Glutamatergic neuron (in vitro differentiated cells): ENCODE measurements around the gene ITCH. TPM values are rescaled to one million over a fixed set of nuclear protein-coding genes. Genes with fewer than 3 reads are reported as not detected.

Experiments used
- DNase-seq: peaks from one replicate; pipeline ENCODE4 v3.0.0; 2022
- H3K27ac Mint-ChIP-seq: one replicate; pipeline ENCODE4 v1.8.0; 2020; ENCODE audit warnings: mild to moderate bottlenecking, mixed read lengths, inconsistent platforms; ENCODE audit not compliant: unreplicated experiment
- H3K27me3 Mint-ChIP-seq: one replicate; pipeline ENCODE4 v1.8.0; 2020; ENCODE audit warnings: mild to moderate bottlenecking, moderate library complexity, mixed read lengths, inconsistent platforms; ENCODE audit not compliant: unreplicated experiment
- H3K36me3 Mint-ChIP-seq: one replicate; pipeline ENCODE4 v1.8.0; 2020; ENCODE audit warnings: mild to moderate bottlenecking, mixed read lengths, inconsistent platforms; ENCODE audit not compliant: unreplicated experiment
- H3K4me1 Mint-ChIP-seq: one replicate; pipeline ENCODE4 v1.8.0; 2020; ENCODE audit warnings: mild to moderate bottlenecking, low read depth, mixed read lengths, inconsistent platforms; ENCODE audit not compliant: unreplicated experiment
- H3K4me3 Mint-ChIP-seq: one replicate; pipeline ENCODE4 v1.8.0; 2020; ENCODE audit warnings: mild to moderate bottlenecking, mixed read lengths, inconsistent platforms; ENCODE audit not compliant: unreplicated experiment
- H3K9me3 Mint-ChIP-seq: one replicate; pipeline ENCODE4 v1.8.0; 2020; ENCODE audit warnings: mild to moderate bottlenecking, moderate library complexity, mixed read lengths, inconsistent platforms; ENCODE audit not compliant: unreplicated experiment
- CTCF ChIP-seq: fragments of 200-600 bp; sonication (generic); IDR thresholded peaks from one replicate; pipeline ENCODE4 v1.5.0; 2021; ENCODE audit not compliant: partially characterized antibody, unreplicated experiment
- total RNA-seq: library from RNA; stranded (reverse); fragmentation: NEBNext Ultra II Directional; extraction: Animal tissue kit (Norgen Biotek cat#: 25700); gene quantifications from one replicate; pipeline ENCODE4 v1.2.1, GENCODE V29; 2021; ENCODE audit not compliant: unreplicated experiment

Gene ITCH
- total RNA-seq, 1 donor from 2014 or later, result 59.4 TPM

- peak overlapping the region; percentile 34 for H3K4me3 Mint-ChIP-seq
- TF ChIP-seq CTCF, result no peak
- no peak overlapping the region for H3K27ac Mint-ChIP-seq
- H3K36me3 Mint-ChIP-seq, result no peaks in the 10 kb centered on the region
- H3K27me3 Mint-ChIP-seq, result peaks cover 3% of the 10 kb centered on the region
- H3K9me3 Mint-ChIP-seq, result no peaks in the 10 kb centered on the region
- DNase-seq, result no peak
- H3K4me1 Mint-ChIP-seq, result peaks cover 9% of the 10 kb centered on the region
Observed at GRCh38 chr20:34524426-34524825, 161.4 kb downstream of the ITCH start.

GRCh38 chr20:34525342-34525708 is 162.3 kb downstream of the ITCH start:
- H3K27ac Mint-ChIP-seq, result no peak overlapping the region
- H3K36me3 Mint-ChIP-seq, result no peaks in the 10 kb centered on the region
- H3K27me3 Mint-ChIP-seq, result peaks cover 3% of the 10 kb centered on the region

GRCh38 chr20:34525709-34526416 is 162.8 kb downstream of the ITCH start:
- peak overlapping the region; percentile 68 for H3K27ac Mint-ChIP-seq
- TF ChIP-seq CTCF, result no peak
- peaks cover 12% of the 10 kb centered on the region for H3K4me1 Mint-ChIP-seq
- no peaks in the 10 kb centered on the region for H3K9me3 Mint-ChIP-seq
- no peak for DNase-seq
- H3K27me3 Mint-ChIP-seq, result peaks cover 5% of the 10 kb centered on the region
- H3K36me3 Mint-ChIP-seq, result no peaks in the 10 kb centered on the region
- no peak overlapping the region for H3K4me3 Mint-ChIP-seq

More at GRCh38 chr20:34525342-34525708, 162.3 kb downstream of the ITCH start:
- H3K4me1 Mint-ChIP-seq, result peaks cover 9% of the 10 kb centered on the region
- TF ChIP-seq CTCF, result no peak
- no peak overlapping the region for H3K4me3 Mint-ChIP-seq
- no peaks in the 10 kb centered on the region for H3K9me3 Mint-ChIP-seq
- no peak for DNase-seq

GRCh38 chr20:34526466-34526865 is 163.4 kb downstream of the ITCH start:
- no peak overlapping the region for H3K4me3 Mint-ChIP-seq
- no peak for DNase-seq
- TF ChIP-seq CTCF, result no peak
- H3K27ac Mint-ChIP-seq, result no peak overlapping the region
- no peaks in the 10 kb centered on the region for H3K36me3 Mint-ChIP-seq
- H3K27me3 Mint-ChIP-seq, result peaks cover 5% of the 10 kb centered on the region
- H3K9me3 Mint-ChIP-seq, result no peaks in the 10 kb centered on the region
- peaks cover 18% of the 10 kb centered on the region for H3K4me1 Mint-ChIP-seq

GRCh38 chr20:34527016-34527415 is 163.9 kb downstream of the ITCH start:
- H3K4me3 Mint-ChIP-seq, result no peak overlapping the region
- H3K4me1 Mint-ChIP-seq, result peaks cover 21% of the 10 kb centered on the region
- H3K9me3 Mint-ChIP-seq, result no peaks in the 10 kb centered on the region
- peaks cover 4% of the 10 kb centered on the region for H3K27me3 Mint-ChIP-seq
- no peak overlapping the region for H3K27ac Mint-ChIP-seq
- DNase-seq, result no peak
- no peaks in the 10 kb centered on the region for H3K36me3 Mint-ChIP-seq
- TF ChIP-seq CTCF, result no peak
